Kidney glomerular epithelial cell (primary cell): ENCODE data around the gene ANKRD23.

Source experiments
- DNase-seq: peaks from one replicate; lab custom pipeline; 2025; lab: John Stamatoyannopoulos, UW

Gene ANKRD23

DNA sequence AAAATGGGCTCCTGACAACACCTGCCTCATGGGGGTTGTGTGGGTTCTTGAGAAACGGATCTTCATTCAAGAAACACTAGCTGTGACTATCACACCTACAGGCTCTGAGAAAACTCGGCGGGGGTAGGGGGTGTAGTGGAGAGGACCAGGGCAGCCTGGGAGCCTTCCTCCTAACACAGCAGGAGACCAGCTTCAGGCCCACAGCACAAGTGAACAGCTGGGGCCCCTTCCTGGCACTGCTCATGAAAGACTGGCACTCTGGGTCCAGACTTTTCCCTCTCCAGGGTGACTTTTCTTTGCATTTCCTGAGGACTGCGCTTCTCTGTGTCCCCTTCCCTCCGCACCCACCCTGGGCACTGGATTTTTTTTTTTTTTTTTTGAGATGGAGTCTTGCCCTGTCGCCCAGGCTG is 33.2 kb upstream of the ANKRD23 start:
- no peak for DNase-seq

DNA sequence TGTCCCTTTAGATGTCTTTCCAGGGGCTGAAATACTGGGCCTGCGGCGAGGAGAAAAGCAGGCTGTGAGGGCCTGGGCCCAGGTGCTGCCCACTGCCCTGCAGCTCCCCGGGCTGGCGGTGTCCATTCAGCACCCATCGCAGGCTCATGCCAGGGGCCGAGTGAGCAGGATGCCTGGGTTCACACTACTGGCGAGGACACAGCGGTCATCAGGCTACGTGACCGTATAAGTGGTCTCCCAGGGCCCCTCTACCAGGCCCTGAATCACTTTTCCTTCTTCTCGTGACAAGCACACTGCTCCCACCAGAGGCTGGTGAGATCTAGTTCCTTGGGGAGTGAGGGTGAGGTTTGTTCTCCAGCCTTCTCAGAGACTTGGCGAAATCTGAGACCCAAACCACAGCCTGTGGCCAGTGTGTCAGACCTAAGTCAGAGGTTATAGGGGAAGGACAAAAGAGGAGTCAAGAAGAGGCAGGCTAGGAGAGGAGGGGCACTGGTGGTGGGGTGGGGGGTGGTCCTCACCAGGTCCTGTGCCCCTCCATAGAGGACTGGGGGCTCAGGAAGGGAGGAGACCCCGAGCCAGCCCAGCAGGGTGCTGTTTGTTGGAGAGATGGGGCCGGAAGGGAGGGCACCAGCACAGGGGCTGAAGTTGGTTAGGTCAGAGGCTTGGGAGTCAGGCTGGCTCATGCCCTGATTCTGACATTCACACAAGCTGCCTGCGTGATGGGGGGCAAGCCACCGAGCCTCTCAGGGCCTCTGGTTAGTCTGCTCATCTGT is 32.6 kb upstream of the ANKRD23 start:
- DNase-seq: no peak

DNA sequence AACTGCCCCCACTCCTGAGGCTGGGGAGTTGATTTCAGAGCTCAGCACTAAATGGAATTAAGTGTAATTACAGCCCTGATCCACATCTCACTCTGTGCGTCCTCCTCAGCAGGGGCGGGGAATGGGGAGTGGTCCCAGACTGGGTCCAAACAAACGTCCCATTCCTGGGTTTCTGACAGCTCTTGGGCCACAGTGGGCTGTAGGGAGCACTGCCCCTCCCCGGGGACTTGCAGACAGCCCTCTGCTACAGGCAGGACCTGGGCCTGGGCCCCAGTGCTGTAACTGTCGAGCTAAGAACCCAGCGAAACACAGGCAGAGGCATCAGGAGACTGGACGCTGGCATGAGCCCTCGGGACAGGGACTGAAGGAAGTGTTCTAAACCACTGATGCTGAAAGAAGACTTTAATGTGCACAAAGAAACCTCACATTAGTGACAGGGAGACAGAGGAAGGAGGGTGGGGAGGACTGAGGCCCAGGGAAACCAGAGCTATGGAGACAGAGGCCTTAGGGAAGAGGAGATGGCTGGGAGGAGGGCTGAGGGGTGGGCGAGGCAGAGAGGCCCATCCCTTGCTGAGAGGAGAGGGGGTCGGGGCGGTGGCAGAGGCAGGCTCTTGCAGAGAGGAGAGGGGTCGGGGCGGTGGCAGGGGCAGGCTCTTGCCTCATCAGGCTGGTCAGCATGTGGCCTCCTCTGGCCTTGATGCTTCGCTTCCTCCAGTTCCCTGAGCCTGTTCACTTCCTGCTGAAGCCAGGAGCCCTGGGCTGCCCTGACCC is 31.9 kb upstream of the ANKRD23 start:
- DNase-seq: no peak

DNA sequence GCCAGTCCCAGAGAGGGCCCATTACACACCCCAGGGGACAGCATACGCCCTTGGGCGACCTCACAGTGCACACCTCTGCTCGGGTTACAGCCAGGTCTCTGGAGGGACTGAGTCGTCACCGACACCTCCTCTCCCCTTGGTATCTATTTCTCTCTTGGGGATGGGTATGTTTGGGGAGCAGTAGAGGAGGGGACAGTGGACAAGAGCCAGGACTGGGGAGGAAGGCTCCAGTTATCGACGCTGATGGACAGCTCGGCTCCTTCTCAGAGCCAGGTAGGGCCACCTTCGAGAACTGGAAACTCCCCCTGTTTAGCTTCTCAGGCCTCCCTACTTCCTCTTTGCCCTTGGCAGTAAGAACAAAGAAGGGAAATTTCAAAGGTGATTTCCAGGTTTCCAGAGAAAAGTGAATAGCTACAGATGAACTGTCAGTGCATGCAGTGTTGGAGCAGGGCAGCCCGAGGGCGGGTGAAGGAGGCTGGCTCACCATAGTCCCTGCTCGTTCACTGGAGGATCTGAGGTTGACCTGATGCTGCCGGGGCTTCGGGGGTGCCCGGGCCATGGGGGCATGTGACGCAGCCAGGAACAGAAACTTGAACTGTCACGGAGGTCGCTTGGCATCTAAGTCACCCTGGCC is 30.5 kb upstream of the ANKRD23 start:
- DNase-seq: peak; percentile 17

DNA sequence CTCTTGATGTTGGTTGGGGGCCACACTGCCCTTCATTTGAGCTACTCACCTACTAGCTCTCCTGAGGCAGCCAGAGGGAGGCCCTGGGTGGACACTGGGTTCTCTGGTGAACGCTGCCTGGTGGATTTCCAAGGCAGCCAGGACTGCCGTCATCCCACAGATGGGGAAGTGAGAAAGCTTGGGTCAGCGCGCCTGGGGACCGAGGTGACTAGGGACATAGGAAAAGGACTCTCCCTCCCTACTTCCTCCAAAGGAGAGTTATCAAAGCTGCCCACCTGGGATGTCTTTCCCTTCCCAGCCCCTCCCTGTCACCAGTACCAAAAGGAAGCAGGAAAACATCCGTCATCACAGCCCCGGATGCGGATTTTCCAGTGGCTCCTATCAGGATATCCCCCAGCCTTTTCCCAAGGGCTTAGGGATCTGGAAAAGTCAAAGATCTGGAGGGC is 29.9 kb upstream of the ANKRD23 start:
- DNase-seq: no peak

DNA sequence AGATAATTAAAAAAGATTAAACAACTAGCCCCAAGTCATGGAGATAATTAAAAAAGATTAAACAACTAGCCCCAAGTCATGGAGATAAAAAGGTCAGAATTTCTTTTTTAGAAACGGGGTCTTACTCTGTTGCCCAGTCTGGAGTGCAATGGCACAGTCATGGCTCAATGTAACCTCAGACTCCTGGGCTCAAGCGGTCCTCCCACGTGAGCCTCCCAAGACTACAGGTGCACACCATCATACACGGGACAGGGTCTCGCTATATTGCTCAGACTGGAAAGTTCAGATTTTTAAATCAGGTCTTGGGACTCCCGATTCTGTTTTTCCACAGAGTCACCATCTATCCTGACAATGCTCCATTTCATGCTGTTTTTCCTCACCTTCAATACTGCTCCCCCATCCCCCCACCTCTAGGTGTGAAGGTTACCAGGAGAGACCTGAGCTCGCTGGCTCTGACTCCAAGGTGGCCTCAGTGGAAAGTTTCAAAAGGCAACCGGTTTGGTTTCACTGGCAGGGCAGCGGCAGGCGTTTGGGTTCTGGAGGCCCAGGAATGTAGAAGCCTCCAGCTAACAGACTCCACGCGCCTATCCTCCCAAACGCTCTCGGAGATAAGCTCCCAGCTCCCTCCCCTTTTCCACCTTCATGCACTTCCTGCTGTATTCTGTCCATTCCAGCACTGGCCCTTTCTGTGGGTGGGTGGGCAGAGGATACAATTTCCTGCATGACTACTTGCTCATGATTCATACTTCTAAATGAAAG is 28.9 kb upstream of the ANKRD23 start:
- DNase-seq: no peak

DNA sequence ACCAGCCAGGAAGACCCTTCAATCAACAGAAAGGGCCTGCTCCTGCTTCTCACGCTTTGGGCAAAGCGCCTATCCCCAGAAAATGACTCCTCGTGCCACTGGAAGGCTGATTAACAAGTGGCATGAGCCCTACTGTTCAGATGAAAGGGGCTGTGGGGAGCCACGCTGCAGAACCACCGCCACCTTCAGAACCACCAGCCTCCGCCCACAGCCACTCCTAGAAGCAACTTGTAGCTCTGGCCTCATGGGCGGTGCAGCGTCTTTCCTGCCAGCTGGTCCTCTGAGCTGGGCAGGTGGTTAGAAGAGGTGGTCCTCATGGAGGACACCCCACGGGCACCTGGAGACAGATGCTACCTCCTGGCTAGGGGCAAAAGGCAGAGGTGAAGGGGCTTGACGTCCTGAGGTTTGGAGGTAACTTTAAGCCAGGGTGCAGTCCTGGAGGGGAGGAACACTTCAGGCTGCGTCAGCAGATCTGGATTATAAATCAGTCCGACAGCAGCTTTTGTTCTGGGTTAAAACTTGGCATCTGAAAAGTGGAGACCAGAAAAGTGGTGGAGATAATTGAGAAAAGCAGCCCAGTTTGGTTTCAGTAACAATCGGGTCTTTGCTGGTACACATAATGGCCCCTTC is 26.9 kb upstream of the ANKRD23 start:
- DNase-seq: no peak

DNA sequence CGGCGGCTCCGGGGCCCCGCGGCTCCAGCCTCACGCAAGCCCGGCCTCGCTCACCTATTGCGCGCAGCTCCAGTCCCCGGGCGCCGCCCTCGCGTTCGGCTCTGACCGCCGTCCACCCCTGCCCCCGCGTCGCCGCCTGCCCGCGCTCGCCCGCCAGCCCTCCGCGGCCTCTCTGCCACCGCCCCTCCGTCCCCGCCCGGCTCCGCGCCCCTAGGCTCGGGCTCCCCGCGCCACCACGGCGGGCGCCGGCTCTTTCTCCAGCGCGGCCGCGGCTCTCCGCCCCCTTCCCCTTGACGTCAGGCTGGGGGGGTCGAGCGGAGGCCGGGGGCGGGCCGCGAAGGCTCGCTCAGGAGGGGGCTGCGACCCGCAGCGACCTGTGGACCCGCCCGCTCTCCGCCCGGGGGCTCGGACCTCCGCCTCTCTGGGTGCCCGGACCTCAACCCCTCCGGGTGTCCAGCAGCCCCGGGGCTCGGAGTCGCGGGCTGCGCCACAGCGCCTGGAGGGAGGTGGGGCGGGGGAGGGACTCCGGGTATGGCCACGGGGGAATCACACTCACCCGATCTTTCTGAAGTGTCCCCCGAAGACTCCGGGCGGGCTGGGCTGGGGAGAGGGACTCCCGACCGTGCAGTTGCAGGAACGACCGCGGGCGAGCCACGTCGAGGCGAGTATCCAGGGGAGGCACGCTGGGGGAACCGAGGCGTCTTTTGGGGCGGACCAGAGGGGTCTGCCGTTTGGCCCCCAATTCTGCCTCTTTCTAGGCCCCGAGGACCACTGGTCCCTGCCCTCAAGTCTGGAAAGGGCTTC is 26.2 kb upstream of the ANKRD23 start, which contains the start of gene SEMA4C:
Gene SEMA4C (minus strand): TSS at position 259 of the 804 bp plus-strand sequence. CDS start 2,194 bp downstream, outside the sequence.
- no peak for DNase-seq

DNA sequence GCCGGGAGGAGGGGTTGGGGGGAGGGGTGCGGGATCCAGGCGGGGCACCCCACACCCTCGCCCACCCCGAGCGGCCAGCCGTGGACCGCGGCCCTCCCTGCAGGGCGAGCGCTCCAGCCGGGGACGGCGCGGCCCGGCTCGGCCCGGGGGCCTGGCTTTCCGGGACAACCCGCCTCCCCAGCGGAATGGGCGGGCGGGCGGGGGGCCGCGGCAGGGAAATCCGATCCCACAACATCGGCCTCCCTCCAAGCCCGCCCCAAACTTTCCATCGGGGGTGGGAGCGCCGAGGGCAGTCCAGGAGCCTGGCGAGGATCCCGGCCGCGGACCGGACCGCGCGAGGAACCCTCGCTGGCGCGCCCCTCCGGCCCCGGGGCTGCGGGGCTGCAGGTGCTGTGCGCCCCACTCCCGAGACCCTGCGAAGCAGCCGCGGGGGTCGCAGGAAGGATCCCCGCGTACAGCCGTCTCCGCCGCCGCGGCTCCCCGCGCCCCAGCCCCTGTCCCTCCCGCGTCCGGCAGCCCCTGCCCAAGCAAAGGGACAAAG is 25.5 kb upstream of the ANKRD23 start:
- DNase-seq: no peak

DNA sequence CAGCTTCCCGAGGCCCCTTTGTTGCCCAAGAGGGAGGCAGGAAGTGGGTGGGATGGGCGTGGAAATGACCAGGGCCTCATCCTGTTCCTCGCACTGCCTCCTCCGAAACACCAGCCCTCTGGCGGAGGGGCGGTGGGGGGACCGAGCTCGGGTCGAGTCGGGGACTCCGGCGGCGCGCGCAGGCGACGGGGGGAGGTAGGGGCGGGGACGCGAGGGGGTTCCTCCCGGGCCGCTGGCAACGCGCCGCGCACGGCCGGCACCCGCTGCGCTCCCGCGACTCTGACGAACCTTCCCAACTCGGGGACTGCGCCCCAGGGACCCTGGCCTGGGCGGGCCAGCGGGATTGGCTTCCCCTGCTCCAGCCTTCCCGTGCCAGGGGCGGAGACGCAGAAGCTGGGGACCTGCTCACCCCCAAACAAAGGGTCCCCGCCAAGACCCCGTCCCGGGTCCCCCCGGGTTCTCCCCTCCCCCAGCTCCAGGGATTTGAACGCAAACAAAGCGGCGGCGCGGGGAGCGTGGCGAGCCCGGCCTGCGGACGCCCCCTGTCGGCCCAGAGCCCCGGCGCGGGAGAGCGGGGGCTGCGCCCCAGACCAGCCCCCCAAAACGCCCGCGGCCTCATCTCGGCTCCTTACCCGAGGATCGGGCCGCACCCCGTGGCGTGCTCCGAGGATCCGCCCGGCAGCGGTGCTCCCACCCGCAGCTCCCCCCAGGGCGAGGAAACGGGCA is 24.9 kb upstream of the ANKRD23 start:
- peak; percentile 62 for DNase-seq

DNA sequence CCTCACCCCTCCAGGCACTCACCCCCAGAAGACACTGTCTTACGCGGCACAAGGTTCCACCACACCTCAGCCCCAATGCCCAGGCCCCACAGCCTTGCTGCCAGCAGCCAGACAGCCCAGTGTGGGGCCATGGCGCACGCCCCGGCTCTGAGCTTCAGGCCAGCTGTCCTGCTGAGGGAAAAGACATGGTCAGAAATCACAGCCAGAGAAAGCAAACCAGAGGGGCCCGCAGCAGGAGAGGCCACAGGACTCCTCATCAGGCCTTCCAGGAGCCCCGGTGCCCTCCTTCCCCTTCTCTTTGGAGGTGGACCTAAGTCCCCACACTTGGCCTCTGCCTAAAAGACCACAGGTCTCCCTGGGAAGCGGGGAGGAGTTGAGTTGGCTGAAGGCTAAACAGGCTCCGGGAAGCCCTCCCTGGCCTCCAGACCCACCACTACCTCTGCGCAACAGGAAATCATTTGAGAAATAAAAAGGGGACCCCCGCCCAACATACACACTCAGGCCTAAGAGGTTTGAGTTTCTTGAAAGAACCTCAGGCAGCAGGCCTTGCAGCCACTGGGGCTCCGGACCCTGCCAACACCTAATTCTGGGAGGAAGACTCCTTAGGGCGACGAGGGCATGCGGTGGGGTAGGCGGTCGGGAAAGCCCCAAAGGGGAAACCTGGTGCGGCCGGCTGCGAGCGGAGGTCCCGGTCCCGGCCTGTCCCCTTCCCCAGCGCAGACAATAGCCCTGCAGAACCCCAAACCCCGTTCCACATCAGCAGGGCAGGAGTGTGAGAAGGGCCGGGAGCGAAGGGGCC is 24.1 kb upstream of the ANKRD23 start:
- DNase-seq: peak; percentile 14

DNA sequence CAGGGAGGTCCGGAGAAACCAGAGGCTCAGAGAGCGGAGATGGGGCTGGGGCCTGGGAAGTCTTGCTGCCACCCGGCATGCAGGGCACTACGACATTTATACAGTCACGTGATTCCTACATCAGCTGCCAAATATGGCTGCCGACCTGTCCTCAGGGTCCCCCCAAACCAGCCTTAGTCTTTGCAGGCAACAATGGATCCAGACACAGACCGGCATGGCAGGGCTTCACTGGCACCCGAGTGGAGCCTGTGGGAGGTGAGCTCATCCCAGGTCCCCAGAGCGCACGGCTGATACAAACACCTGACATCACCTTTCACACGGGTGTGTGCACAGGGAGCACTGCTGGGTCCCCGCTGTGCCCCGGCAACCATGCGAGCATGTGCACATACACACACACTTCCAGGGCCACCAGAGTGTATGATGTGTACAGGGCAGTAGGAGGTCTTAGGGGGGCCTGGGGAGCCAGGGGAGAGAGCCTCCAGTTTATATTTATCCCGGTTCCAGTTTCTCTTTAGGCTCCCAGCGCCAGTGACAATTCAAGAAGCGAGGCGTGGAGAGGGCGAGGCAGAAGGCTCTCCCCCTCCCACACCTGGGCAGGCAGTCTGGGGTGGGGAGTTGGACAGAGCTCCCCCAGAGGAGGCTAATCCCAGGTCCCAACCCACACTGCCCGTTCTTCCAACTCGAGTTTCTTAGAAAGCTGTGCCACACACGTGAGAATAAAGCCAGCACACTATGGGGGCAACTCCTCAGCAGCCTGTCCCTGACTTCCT is 23.4 kb upstream of the ANKRD23 start:
- DNase-seq: no peak

DNA sequence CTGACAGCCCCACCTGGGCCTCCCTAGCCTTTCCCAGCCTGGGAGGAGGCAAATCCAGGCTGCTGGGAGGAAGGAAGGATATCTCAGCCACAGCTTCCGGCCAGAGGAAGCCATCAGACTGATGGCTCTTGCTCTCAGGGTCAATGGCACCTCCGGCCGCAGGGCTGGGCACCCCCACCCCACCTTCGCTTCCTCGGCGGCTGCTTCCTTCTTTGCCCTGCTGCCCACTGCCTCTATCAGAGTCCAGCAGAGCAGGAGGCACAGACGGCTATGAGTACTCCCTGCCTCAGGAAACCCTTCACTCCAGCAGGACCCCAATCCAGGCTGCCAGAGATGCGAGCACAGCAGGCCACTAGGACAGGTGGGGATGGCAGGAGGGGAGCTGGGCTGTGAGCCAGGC is 22.8 kb upstream of the ANKRD23 start:
- no peak for DNase-seq

DNA sequence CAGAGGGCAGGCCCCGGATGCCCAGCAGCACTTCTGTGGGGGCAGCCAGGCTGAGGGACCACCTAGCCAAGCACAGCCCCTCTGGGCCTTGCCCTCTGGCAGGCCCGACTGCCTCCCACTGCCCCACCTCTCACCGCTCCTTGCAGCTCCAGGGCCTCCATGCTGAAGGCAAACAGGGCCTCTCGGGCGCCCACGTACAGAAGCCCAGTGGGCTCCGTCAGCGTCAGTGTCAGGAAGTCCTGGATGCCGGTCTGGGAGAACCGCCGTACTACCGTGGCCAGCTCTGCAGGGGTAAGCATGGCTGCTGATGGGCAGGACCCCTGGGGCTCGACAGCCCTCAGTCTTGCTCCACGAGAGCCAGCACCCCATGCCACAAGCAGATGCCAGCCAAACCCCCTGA is 22.3 kb upstream of the ANKRD23 start:
- DNase-seq: no peak

DNA sequence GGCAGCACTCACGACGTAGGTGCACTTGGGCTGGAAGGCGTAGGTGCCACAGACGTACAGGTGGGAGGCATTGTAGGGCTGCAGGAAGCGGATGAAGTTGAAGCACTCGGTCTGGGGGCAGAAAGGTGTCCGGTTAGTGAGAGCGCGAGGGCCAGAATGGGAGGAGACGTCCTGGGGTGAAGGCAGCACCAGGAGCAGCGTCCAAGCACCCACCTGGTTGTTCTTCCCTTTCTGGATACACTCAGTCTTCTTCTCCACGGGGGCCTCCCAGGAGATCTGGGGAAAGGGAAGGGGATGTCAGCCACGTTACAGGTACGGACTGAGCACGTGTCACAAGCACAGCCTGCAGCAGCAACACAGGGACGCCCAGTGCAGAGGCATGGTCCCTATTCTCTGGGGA is 21.8 kb upstream of the ANKRD23 start:
- DNase-seq: no peak

DNA sequence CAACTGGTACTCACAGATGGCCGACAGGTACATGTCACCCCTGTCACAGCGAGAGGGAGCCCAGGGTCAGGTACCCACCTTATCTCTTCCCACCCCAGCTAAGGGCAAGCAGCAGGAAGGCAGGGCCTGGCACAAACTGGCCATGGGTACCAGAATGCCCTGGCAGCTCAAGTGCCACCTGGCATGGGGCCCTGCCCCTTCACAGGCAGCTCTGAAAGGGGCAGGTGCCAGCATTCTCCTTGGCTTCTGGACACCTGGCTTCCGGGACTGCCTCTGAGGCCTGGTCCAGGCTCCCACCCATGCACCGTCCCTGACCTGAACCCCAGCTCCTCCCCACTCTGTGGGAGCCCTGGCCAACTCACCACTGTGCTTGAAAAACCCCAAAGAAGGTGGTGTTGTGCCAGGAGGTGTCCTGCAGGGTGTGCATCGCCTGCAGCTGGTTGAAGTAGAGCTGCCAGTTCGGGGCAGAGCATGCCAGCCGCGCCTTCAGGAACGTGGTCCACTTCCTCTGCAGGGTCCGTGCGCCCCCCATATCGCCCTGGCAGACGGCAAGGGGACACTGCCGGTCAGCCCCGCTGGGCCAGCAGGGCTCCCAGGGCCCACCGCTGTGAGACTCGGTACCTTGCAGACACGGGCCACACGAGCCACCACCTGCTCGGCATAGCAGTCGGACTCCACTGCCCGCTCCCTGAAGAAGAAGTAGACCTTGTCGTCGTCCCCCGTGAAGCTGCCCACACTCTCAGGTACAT is 20.7 kb upstream of the ANKRD23 start:
- no peak for DNase-seq

DNA sequence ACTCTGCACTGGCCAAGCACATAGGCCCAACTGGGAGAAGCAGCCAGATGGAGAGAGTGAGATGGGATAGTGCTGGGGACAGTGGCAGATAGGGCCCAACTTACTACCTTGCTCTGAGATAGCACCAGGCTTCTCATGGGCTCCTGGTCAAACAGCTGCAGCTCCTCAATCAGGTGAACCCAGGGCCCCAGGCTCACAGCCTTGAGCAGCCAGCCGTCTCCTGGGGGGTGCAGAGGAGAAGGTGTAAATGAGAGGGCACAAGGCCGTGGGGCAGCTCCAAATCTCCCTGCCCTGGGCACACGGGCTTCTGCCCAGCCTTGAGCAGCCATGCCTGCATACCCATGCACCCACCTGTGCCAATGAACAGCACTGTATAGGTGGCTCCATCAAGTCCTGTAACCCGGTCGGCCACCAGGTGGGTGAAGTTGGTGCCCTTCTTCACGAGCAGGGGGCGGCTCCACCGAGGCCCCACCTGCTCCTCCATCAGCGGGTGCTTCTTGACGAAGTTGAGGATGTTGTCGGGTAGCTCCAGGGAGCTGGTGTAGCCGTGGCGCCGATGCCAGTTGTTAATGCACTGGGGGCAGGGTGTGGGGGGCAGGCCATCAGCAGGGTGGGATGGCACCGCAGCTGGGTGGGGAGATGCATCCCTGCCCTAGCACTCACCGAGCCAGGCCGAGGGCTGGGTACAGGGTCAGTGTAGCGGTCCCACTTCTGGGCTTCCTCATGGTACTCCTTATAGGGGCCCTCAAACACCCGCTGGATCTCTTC is 19.9 kb upstream of the ANKRD23 start:
- DNase-seq: no peak
